HG03521 (cell line): ENCODE results near the gene TAGLN3.
"Not testable (repeated sequence)": the region's sequence is repeated elsewhere in the genome, so short reads cannot be mapped to it uniquely, and the experiment has no call there.

Source experiments
- ATAC-seq: cut with Tn5 transposase; IDR thresholded peaks from one replicate; pipeline ENCODE4 v1.9.1; 2021; ENCODE audit warnings: mild to moderate bottlenecking, moderate library complexity; ENCODE audit not compliant: unreplicated experiment

TAGLN3 gene

DNA sequence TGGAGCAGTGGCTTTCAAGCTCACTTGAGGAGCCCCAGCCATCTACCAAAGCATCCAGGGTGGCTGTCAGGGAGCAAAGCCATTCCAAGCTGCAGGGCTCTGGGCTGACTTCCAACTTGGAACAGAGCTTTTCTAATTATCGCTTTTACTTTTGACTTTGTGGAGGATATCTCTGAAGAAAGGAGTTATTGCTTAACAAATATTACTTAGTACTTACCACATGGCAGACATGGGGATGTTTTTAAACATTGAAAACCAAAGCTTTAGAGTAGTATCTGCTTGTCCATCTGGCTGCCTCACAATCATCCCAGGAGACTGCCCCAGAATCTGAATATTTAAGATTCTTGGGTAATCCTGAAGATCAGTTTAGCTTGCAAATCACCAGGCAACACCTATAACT is 8.9 kb downstream of the TAGLN3 start:
- no peak for ATAC-seq

DNA sequence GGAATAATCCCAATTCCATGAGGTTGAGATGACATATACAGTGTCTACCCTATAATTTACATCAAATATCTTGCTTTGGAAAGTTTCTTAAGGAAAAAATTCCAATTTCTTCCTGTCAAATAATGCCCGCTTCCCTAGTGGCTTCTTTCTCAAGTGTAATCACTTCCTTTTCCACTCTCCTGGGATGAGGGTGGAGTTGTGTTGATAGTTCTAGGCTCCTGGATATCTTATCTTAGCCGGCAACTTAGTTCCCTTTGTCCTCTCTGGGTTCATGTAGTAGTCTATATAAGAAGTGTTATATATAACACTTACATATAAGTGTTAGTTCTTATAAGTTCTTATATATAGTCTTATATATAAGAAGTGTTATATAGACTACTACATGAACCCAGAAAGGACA is 10.9 kb downstream of the TAGLN3 start:
- no peak for ATAC-seq

- ATAC-seq, result no peak
Observed at GRCh38 chr3:112010636-112011035, 11.9 kb downstream of the TAGLN3 start.

GRCh38 chr3:112011376-112011940 is 12.7 kb downstream of the TAGLN3 start:
- no peak for ATAC-seq

DNA sequence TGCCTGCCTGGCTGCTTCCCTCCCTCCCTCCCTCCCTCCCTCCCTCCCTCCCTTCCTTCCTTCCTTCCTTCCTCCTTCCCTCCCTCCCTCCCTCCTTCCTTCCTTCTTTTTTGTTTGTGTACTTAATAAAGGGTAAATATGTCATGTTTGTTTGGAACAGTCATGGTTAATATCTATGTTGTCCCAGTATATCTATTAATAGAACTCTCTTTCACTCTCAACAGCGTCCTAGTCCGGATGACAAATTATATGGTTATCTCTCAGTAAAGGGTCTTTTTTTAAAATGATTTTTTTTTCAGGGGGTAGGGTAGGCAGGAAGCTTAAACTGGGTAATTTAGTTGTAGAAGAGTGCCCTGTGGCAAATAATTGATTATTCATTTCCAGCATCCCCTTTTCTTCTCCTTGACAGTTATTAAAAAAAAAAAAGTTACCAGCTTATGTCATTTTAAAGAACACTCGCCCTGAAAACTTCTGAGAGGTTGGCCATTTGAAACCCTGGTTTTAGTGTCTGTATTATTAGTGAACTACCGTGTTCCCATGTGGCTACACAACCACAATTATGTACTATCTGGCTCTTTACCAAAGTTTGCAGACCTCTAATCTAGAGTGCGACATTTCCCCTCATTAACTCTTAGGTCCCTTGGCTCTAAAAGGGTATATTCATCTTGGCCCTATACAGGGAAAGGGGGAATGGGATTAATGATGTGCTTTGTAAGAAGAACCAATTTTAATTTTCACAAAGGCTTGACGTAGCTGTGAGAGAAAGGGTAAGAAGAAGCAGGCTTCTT is 13.7 kb downstream of the TAGLN3 start:
- ATAC-seq, result no peak

GRCh38 chr3:112013058-112013783 is 14.5 kb downstream of the TAGLN3 start:
- no peak for ATAC-seq

GRCh38 chr3:112013784-112014143 is 15.0 kb downstream of the TAGLN3 start:
- no peak for ATAC-seq

- ATAC-seq, result no peak
Observed at GRCh38 chr3:112017091-112017490, 18.4 kb downstream of the TAGLN3 start.

DNA sequence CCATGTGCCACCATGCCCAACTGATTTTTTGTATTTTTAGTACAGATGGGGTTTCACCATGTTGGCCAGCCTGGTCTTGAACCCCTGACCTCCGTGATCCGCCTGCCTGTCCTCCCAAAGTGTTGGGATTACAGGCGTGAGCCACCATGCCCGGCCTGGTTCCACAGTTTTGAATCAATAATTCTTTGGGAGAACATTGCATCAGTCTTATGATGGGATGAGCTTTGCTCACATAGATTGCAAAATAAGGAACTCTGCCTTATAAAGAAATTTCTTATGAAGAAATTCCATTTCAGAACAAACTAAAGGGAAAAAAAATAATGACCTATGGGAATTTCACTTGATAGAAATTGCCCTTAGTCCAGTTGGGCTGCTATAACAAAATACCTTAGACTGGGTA is 20.0 kb downstream of the TAGLN3 start:
- no peak for ATAC-seq

DNA sequence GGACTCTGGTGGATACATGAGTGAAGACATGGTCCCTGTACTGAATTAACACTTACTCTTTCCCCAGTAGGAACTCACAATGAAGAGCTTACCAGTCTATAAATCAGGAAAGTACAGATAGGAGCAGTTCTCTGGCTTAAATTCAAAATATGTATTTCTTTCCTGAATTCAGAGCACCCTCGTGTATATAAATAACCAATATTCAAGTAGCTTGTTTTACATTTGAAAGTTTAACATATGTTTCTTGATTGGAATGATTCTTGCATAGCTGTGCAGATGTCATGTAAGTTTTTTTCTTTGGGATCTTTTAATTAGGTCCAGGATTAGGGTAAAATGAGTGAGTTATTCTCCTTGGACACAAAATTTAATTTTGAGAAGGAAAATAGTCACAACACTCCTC is 21.0 kb downstream of the TAGLN3 start:
- ATAC-seq, result no peak

DNA sequence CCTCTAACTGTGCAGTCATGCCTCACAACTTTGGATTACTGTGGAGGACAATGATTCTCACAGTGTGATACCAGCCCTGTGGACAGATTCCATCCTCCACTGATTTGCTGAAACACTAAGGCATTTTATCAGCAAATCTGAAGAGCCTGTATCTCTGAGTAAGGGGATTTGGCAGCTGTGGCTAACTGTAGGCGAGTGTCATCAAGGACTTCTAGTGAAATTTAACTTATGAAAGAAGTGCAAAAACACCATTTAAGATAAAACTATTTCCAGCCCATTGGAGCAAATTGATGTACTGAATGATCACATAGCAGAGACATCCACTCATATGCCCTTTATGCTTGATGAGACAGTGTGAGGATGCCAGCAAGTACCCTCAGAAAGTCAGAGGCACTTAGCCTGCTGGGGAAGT is 22.0 kb downstream of the TAGLN3 start:
- ATAC-seq, result no peak

DNA sequence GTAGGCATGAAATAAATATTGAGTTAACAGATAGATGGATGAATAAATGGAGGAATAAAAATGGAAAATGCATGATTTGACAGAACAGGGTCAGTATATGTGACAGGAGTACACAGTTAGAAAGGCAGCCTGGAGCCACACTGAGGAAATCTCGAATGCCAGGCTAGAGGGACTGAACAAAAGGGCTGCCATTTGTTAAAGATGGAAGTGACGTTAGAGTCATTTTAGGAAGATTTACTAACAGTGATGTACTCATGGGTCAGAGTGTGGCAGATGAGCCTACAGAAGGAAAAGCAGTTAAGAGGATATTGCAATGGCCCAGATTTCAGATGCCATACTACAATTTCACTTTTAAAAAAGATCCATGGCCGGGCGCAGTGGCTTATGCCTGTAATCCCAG is 28.4 kb downstream of the TAGLN3 start:
- no peak for ATAC-seq

DNA sequence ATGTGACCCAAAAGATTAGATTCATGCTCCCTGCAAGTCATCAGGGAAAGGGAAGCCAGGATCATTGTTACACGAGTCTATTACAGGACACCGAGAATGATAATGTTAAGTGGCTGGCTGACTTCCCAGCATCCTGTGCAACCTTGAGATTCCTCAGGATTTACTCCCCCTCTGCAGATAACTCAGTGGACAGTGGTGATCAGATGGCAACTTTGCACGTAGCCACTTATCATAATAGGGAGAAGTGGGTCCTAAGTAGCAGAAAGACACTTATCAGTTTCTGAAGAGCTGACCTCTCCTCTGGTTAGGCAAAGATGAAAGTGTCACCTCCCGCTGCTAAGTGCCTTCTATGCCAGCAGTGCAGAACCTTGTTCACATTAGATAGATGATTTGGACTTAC is 29.1 kb downstream of the TAGLN3 start:
- ATAC-seq, result no peak

DNA sequence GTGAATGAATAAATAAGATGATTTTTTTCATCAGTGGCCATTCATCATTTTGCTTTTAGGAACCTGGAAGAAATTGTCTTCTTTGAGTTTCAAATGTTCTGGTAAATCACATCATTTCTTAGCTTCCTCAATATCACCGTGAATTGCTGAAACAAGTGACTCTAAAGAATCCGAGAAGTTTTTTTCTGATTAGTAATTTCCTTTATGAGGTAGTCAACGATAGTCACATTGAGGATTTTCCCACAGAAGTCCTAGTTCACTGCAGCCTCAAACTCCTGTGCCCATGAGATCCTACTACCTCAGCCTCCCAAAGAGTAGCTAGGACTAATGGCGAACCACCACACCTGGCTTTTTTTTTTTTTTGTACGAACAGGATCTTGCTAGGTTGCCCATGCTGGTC is 32.2 kb downstream of the TAGLN3 start:
- ATAC-seq, result no peak

GRCh38 chr3:112032098-112032731 is 33.5 kb downstream of the TAGLN3 start:
- no peak for ATAC-seq

DNA sequence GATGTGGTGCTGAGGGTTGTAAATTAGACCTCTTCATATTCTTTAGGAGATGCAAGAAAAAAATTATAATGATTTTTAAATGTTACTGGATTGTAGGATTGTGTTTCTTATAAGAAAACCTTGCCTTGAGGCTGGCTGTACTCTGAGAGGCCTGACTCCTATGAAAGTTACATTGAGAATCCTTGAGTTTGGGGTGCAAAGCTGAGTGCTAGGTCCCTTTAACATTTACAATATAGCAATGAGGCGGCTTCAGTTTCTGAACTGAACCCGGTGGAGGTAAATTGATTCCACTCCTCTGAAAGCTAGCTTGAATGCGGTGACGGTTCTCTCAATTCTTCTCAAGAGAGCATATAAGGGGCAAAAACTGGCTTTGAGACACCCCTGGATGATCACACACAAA is 35.7 kb downstream of the TAGLN3 start, which contains the start of gene TMPRSS7:
Gene TMPRSS7, plus strand, starts transcription at position 301 of the 400 bp plus-strand sequence. CDS start 110 bp downstream, outside the sequence.
- no peak for ATAC-seq

- ATAC-seq, result no peak
Observed at GRCh38 chr3:112035241-112035640, 36.5 kb downstream of the TAGLN3 start.

- ATAC-seq, result not testable (repeated sequence)
Observed at GRCh38 chr3:112037194-112037593, 38.5 kb downstream of the TAGLN3 start.

- no peak for ATAC-seq
Observed at GRCh38 chr3:112038863-112039262, 40.1 kb downstream of the TAGLN3 start.

DNA sequence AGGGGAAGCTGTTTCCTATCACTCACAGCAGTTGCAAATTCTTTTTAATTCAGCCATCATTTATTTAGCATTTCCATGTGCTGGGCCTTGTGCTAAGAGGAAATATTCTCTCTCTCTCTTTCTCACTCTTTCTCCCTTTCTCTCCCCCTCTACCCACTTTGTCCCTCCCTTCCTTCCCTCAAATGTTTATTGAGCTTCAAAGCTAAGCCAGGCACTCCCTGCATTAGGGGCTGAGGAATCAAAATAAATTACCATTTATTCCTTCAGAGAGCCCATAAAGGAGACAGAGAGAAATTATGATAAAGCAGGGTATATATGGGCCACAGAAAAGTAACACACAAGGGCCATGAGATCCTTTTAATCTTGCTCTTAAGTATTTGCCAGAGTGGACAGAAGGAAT is 42.6 kb downstream of the TAGLN3 start:
- no peak for ATAC-seq

DNA sequence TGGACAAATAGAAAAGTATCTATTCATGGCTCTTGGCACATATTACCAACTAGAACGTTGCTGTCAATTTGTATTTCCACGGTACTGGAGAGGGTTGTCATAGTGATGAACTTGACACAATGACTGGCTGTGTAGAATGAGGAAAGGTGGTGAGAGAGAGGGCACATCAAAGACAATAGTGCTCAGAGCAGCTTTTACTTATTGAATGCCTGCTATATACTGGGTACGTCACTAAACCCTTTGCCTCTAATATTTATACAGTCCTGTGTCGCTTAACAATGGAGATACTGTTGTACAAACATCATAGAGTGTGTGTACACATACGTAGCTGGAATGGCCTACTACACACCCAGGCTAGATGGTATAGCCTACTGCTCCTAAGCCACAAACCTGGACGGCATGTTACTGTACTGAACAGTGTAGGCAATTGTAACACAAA is 44.1 kb downstream of the TAGLN3 start:
- no peak for ATAC-seq
